Thoracic aorta (tissue), 2 donors: Measurements from ENCODE around the gene GMDS. TPM values are rescaled to one million over a fixed set of nuclear protein-coding genes. Genes with fewer than 3 reads are reported as not detected.

Experiments used
- ATAC-seq: fragments of 150-250 bp; one replicate; pipeline ENCODE4 v1.8.0; 2017; ENCODE audit warnings: low read depth; ENCODE audit not compliant: insufficient number of reproducible peaks, low FRiP score
- DNase-seq: peaks from one replicate; pipeline ENCODE4 v3.0.0-alpha.2; 2020; ENCODE audit warnings: low spot score
- H3K27ac ChIP-seq, 2 donors: fragments of 200-600 bp; sonication (generic); 1 replicate in 1 of 2; 2 replicates in 1 of 2; pipeline ENCODE4 v1.5.1; 2016; ENCODE audit warnings: mild to moderate bottlenecking in 2 of 2, moderate library complexity in 2 of 2
- H3K27me3 ChIP-seq: fragments of 200-600 bp; sonication (generic); replicated peaks from 2 replicates; pipeline ENCODE4 v1.6.0; 2016; ENCODE audit warnings: mild to moderate bottlenecking; ENCODE audit not compliant: insufficient read depth
- H3K36me3 ChIP-seq: fragments of 200-600 bp; sonication (generic); one replicate; pipeline ENCODE4 v1.5.1; 2016
- H3K4me1 ChIP-seq, 2 donors: fragments of 200-600 bp; sonication (generic); 1 replicate in 1 of 2; 2 replicates in 1 of 2; pipeline versions ENCODE4 v1.5.1 to v1.6.0; 2016; ENCODE audit warnings: low read depth in 2 of 2, mild to moderate bottlenecking in 1 of 2; ENCODE audit not compliant: control insufficient read depth in 1 of 2
- H3K4me3 ChIP-seq: fragments of 200-600 bp; sonication (generic); 2 replicates; pipeline ENCODE4 v1.5.1; 2016; ENCODE audit warnings: mild to moderate bottlenecking
- H3K9me3 ChIP-seq: fragments of 200-600 bp; sonication (generic); 2 replicates; pipeline ENCODE4 v1.5.1; 2016
- total RNA-seq, 2 donors: library from RNA; depleted of rRNA; stranded (reverse); fragments of >200 nt; gene quantifications; one replicate each; pipeline versions ENCODE4 v1.1.0 to v1.2.3, GENCODE V29; 2016
- TF ChIP-seq, protein P1 (sequence below): fragments of 200-600 bp; sonication (generic); IDR thresholded peaks from one replicate; pipeline ENCODE4 v1.5.1; 2019; ENCODE audit warnings: antibody characterized with exemption

GMDS gene
- total RNA-seq, 2 donors from 2014 or later = 87.8 to 87.9 TPM

- H3K4me3 ChIP-seq = peak overlapping the region; percentile 61
- DNase-seq (no peak), ATAC-seq (no peak)
- no peaks in the 10 kb centered on the region for H3K27me3 ChIP-seq
- H3K36me3 ChIP-seq = no peaks in the 10 kb centered on the region
- H3K9me3 ChIP-seq = no peaks in the 10 kb centered on the region
- H3K27ac ChIP-seq = peak overlapping the region; percentile 38
- H3K4me1 ChIP-seq = peaks cover 0 to 27% of the 10 kb centered on the region in 2 donors
- TF ChIP-seq, protein P1, sequence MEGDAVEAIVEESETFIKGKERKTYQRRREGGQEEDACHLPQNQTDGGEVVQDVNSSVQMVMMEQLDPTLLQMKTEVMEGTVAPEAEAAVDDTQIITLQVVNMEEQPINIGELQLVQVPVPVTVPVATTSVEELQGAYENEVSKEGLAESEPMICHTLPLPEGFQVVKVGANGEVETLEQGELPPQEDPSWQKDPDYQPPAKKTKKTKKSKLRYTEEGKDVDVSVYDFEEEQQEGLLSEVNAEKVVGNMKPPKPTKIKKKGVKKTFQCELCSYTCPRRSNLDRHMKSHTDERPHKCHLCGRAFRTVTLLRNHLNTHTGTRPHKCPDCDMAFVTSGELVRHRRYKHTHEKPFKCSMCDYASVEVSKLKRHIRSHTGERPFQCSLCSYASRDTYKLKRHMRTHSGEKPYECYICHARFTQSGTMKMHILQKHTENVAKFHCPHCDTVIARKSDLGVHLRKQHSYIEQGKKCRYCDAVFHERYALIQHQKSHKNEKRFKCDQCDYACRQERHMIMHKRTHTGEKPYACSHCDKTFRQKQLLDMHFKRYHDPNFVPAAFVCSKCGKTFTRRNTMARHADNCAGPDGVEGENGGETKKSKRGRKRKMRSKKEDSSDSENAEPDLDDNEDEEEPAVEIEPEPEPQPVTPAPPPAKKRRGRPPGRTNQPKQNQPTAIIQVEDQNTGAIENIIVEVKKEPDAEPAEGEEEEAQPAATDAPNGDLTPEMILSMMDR = no peak
Observed at GRCh38 chr6:1749041-1749440, 496.4 kb downstream of the GMDS start.

DNA sequence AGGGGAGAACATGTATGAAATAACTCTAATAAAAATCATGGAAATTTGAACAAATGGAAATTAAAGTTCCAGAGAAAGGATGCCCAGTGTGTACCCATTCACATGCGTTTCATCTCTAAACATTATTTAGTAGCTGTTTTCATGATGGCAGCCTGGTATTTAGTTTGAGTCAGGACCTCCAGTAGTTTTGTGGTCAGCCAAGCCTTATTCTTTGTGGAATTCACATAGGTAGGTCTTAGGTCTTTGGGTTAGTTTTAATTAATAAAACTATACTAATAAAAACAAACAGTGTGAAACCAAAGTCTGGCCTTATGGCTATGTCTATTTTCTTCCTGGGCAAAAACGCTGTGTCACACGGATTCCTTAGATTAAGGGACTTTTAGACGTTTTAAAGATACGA, 497.9 kb downstream of the GMDS start:
- no peaks in the 10 kb centered on the region for H3K36me3 ChIP-seq
- no peak overlapping the region for H3K27ac ChIP-seq
- H3K4me3 ChIP-seq = no peak overlapping the region
- no peak for DNase-seq
- TF ChIP-seq, protein P1 = no peak
- no peak for ATAC-seq
- no peaks in the 10 kb centered on the region for H3K9me3 ChIP-seq
- H3K27me3 ChIP-seq = no peaks in the 10 kb centered on the region
- peaks cover 0 to 27% of the 10 kb centered on the region in 2 donors for H3K4me1 ChIP-seq

DNA sequence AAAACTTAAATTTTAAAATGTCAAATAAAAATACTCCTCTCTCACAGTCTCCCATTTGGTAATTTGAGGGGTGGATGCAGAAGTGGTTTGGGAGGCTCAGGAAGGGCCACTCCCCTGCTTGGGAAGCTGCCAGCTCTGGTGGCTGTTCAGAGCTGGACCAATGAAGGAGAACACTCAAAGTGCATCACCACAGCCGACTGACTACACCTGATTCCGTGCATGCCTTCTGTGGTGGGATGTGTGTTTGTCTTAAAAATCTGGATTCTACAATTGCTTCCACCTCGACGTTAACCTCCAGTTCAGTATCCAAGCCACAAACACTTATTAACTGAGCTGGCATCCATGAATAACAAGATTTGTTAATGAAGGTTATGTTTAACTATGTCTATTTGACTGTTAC, 498.4 kb downstream of the GMDS start:
- Histone ChIP-seq H3K27ac (no peak overlapping the region), H3K27me3 (no peaks in the 10 kb centered on the region), H3K4me3 (no peak overlapping the region), H3K4me1 (peaks cover 0 to 27% of the 10 kb centered on the region in 2 donors), H3K36me3 (no peaks in the 10 kb centered on the region), H3K9me3 (no peaks in the 10 kb centered on the region)
- no peak for ATAC-seq
- TF ChIP-seq, protein P1 = no peak
- no peak for DNase-seq

DNA sequence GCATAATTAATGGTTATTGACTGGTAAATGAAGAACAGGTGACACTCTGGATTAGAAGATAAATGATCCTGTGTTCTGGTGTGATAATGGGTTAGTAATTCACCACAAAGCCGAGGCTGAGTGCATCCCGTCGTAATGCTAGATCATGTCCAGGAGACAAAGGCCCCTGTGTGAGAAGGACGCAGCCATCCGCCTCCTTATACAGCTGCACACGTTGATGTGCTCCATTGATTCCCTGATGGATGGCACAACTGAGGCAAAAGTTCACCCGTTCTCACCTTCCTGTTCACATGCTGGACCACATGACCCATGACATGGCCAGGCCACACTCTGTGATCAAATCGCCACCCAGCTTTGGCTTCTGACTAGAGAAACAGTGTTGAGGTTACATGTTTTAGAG, 499.6 kb downstream of the GMDS start:
- Histone ChIP-seq H3K4me1 (peaks cover 0 to 27% of the 10 kb centered on the region in 2 donors), H3K9me3 (no peaks in the 10 kb centered on the region), H3K4me3 (no peak overlapping the region), H3K36me3 (no peaks in the 10 kb centered on the region), H3K27ac (no peak overlapping the region), H3K27me3 (no peaks in the 10 kb centered on the region)
- DNase-seq (no peak), ATAC-seq (no peak)
- TF ChIP-seq, protein P1 = no peak

DNA sequence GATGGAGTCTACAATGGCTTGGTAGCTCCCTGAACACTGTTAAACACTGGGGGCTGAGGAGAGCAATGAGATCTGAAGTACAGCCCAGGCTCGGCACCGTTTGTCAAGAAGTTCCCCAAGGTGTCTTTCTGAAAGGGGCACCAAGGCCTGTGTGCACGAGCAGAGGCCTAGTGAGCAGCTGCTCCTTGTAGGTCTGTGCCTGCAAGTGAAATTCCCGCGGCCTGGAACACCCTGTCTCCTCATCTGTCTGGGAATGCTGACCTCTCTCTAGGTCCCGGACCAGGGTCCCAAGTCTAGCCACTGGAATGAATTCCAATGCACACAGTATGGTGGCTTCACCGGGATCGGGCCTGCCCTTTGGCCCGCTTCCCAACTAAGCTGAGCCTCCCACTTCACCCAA, 500.9 kb downstream of the GMDS start:
- no peaks in the 10 kb centered on the region for H3K27me3 ChIP-seq
- ATAC-seq = no peak
- no peaks in the 10 kb centered on the region for H3K36me3 ChIP-seq
- no peaks in the 10 kb centered on the region for H3K9me3 ChIP-seq
- peaks cover 0 to 27% of the 10 kb centered on the region in 2 donors for H3K4me1 ChIP-seq
- TF ChIP-seq, protein P1 = no peak
- peak overlapping the region; percentile 14 to 20 for H3K27ac ChIP-seq
- H3K4me3 ChIP-seq = no peak overlapping the region
- DNase-seq = no peak
